GM12878 (cell line): ENCODE data around the gene ITIH2. TPM values are rescaled to one million over a fixed set of nuclear protein-coding genes. Genes with fewer than 3 reads are reported as not detected.

Experiments
- ATAC-seq: fragments of 200-7000 bp; cut with Tn5 transposase; 3 replicates; pipeline ENCODE4 v1.9.1; 2020; ENCODE audit warnings: mild to moderate bottlenecking, moderate library complexity
- BruUV-seq: library from RNA; stranded (reverse); fragments of 400-500 nt; replicated peaks from 2 replicates; lab custom pipeline; 2021; lab: Mats Ljungman, UMichigan
- CTCF ChIA-PET: fragments of 300-600 bp; sonication (Branson Sonifier 250); formaldehyde crosslinking; extraction: SDS; loops from one replicate; lab custom pipeline; 2021; ENCODE audit warnings: inconsistent platforms; lab: Yijun Ruan, JAX
- POLR2A ChIA-PET: fragments of 350-600 bp; formaldehyde crosslinking; extraction: SDS; loops from one replicate; lab custom pipeline; 2021; ENCODE audit warnings: inconsistent platforms; lab: Charles Lee
- RAD21 ChIA-PET: fragments of 300-600 bp; sonication (Branson Sonifier 250); formaldehyde crosslinking; loops from one replicate; lab custom pipeline; 2023; ENCODE audit warnings: antibody characterized with exemption; ENCODE audit not compliant: unreplicated experiment; lab: Charles Lee
- SMC1A ChIA-PET: fragments of 300-600 bp; sonication (Branson Sonifier 250); formaldehyde crosslinking; loops from one replicate; lab custom pipeline; 2023; ENCODE audit not compliant: unreplicated experiment, uncharacterized antibody; lab: Charles Lee
- DNase-seq: peaks from one replicate; pipeline ENCODE4 v3.0.0-alpha.2; 2011; ENCODE audit warnings: low read depth, low spot score
- FAIRE-seq: peaks from 3 replicates; lab custom pipeline; 2011; peaks lifted over from hg19 to GRCh38; lab: Jason Lieb, UNC
- H2AFZ ChIP-seq: 2 replicates; pipeline ENCODE4 v1.6.0; 2011; ENCODE audit warnings: low read depth, low read length, control low read depth; ENCODE audit not compliant: control insufficient read depth
- H3K27ac ChIP-seq: 2 replicates; pipeline ENCODE4 v1.5.1; 2011; ENCODE audit warnings: control low read depth; ENCODE audit not compliant: control insufficient read depth, insufficient read depth
- H3K27me3 ChIP-seq, 2 experiments: replicated peaks in 1 of 2; 2 replicates each; pipeline versions ENCODE4 v1.6.0 to v1.6.1; 2011; ENCODE audit warnings: low read length in 1 of 2; ENCODE audit not compliant: control insufficient read depth in 2 of 2, insufficient read depth in 2 of 2
- H3K36me3 ChIP-seq, 2 experiments: 2 replicates each; pipeline ENCODE4 v1.5.1; 2011; ENCODE audit warnings: low read length in 1 of 2; ENCODE audit not compliant: control insufficient read depth in 2 of 2, insufficient read depth in 2 of 2
- H3K4me1 ChIP-seq: 2 replicates; pipeline ENCODE4 v1.6.1; 2011; ENCODE audit warnings: mild to moderate bottlenecking, low read length, moderate library complexity, mixed read lengths; ENCODE audit not compliant: control insufficient read depth, insufficient read depth
- H3K4me2 ChIP-seq: 2 replicates; pipeline ENCODE4 v1.6.0; 2011; ENCODE audit warnings: control low read depth; ENCODE audit not compliant: control insufficient read depth, insufficient read depth
- H3K4me3 ChIP-seq: fragments of 200-600 bp; sonication (generic); 2 replicates; pipeline ENCODE4 v1.5.1; 2016
- H3K79me2 ChIP-seq: 2 replicates; pipeline ENCODE4 v1.6.0; 2011; ENCODE audit warnings: low read length; ENCODE audit not compliant: control insufficient read depth, insufficient read depth
- H3K9ac ChIP-seq: 2 replicates; pipeline ENCODE4 v1.8.0; 2011; ENCODE audit warnings: low read length, control low read depth, mixed read lengths; ENCODE audit not compliant: control insufficient read depth, insufficient read depth
- H3K9me3 ChIP-seq: replicated peaks from 3 replicates; pipeline ENCODE4 v1.5.1; 2011; ENCODE audit warnings: mild to moderate bottlenecking, low read length; ENCODE audit not compliant: control insufficient read depth, insufficient read depth
- H4K20me1 ChIP-seq: 2 replicates; pipeline ENCODE4 v1.6.0; 2011; ENCODE audit not compliant: control insufficient read depth, insufficient read depth
- ASH2L ChIP-seq: fragments of 300-600, 200-600 bp; sonication (generic); IDR thresholded peaks from 2 replicates; pipeline ENCODE4 v1.6.1; 2017; ENCODE audit warnings: low read depth, mild to moderate bottlenecking, borderline replicate concordance
- BCL3 ChIP-seq: IDR thresholded peaks from 2 replicates; pipeline ENCODE4 v1.6.1; 2011; ENCODE audit warnings: borderline replicate concordance, low read depth, mild to moderate bottlenecking, moderate library complexity, low read length; ENCODE audit not compliant: insufficient read depth, poor library complexity, severe bottlenecking
- BMI1 ChIP-seq: fragments of 450-650 bp; IDR thresholded peaks from 2 replicates; pipeline ENCODE4 v1.6.1; 2016; ENCODE audit warnings: mild to moderate bottlenecking, moderate library complexity, borderline replicate concordance
- CEBPB ChIP-seq, 2 experiments: fragments of 150-350 bp in 1 of 2; IDR thresholded peaks; 2 replicates each; pipeline ENCODE4 v1.6.1; 2012 to 2014; ENCODE audit warnings: low read depth in 2 of 2, low read length in 2 of 2, borderline replicate concordance in 1 of 2, inconsistent platforms in 1 of 2
- CUX1 ChIP-seq: IDR thresholded peaks from 2 replicates; pipeline ENCODE4 v1.6.1; 2012; ENCODE audit warnings: improper control_type of control experiment, low read depth, low read length; ENCODE audit not compliant: insufficient replicate concordance
- MYC ChIP-seq: IDR thresholded peaks from 2 replicates; pipeline ENCODE4 v1.6.1; 2011; ENCODE audit warnings: mild to moderate bottlenecking, low read length, moderate library complexity, inconsistent platforms; ENCODE audit not compliant: insufficient read depth, insufficient replicate concordance, insufficient read length, severe bottlenecking
- NBN ChIP-seq: fragments of 450-650 bp; IDR thresholded peaks from 2 replicates; pipeline ENCODE4 v1.6.1; 2016
- PAX5 ChIP-seq: IDR thresholded peaks from 2 replicates; pipeline ENCODE4 v1.6.1; 2011; ENCODE audit warnings: low read depth, low read length, borderline replicate concordance
- RB1 ChIP-seq: fragments of 450-650 bp; formaldehyde crosslinking; IDR thresholded peaks from 2 replicates; pipeline ENCODE4 v1.6.1; 2017; ENCODE audit warnings: mild to moderate bottlenecking, borderline replicate concordance
- RCOR1 ChIP-seq: conservative IDR thresholded peaks from 2 replicates; pipeline ENCODE4 v1.6.1; 2012; ENCODE audit warnings: low read depth, low read length, improper control_type of control experiment
- SIX5 ChIP-seq: IDR thresholded peaks from 2 replicates; pipeline ENCODE4 v1.6.1; 2011; ENCODE audit warnings: mild to moderate bottlenecking, low read depth, low read length, moderate library complexity; ENCODE audit not compliant: severe bottlenecking
- SRF ChIP-seq, 2 experiments: IDR thresholded peaks; 2 replicates each; pipeline ENCODE4 v1.6.1; 2011; ENCODE audit warnings: low read depth in 2 of 2, low read length in 2 of 2, mild to moderate bottlenecking in 1 of 2, moderate library complexity in 1 of 2
- TCF3 ChIP-seq: IDR thresholded peaks from 2 replicates; pipeline ENCODE4 v1.6.1; 2012; ENCODE audit warnings: low read depth, mild to moderate bottlenecking, low read length, borderline replicate concordance; ENCODE audit not compliant: insufficient read depth
- WGBS: methylation state at CpG from one replicate; pipeline ENCODE4 v1.1.6; 2016; ENCODE audit warnings: low lambda C conversion rate; ENCODE audit not compliant: insufficient replicate concordance, insufficient coverage; ENCODE audit errors: missing lambda C conversion rate; 5-methylcytosine and 5-hydroxymethylcytosine counted together
- in situ Hi-C: fragments of 300-500 bp; cut with MboI; formaldehyde crosslinking; loops from 9 replicates; pipeline ENCODE4 v1.14.3; 2018; ENCODE audit warnings: mixed read lengths
- intact Hi-C: fragments of 100-400 bp; cut with micrococcal nuclease; formaldehyde crosslinking; loops from one replicate; pipeline ENCODE4 v1.14.2; 2022; ENCODE audit not compliant: unreplicated experiment
- polyA plus RNA-seq, 11 experiments: library from polyadenylated mRNA; depleted of rRNA in 4 of 11; unstranded in 6 of 11; stranded (reverse) in 5 of 11; fragments of >200 nt; fragmentation: Nextera tagmentation in 4 of 11; fragmentation: Illumina TruSeq in 1 of 11; extraction: Ambion mirVana in 4 of 11; extraction: Trizol in 1 of 11; gene quantifications; 1 replicate in 1 of 11; 2 replicates in 10 of 11; pipeline versions ENCODE4 v1.2.1 to v1.2.3, GENCODE V29; 2011 to 2016; ENCODE audit warnings: inconsistent platforms in 2 of 11, missing spikeins in 2 of 11, low read depth in 1 of 11
- total RNA-seq, 4 experiments: library from RNA; depleted of rRNA in 3 of 4; stranded (reverse); fragments of >200 nt in 3 of 4; fragmentation: Illumina TruSeq in 1 of 4; extraction: Trizol in 1 of 4; gene quantifications; 2 replicates each; pipeline versions ENCODE4 v1.2.1 to v1.2.3, GENCODE V29; 2013 to 2021

The ITIH2 gene
- total and polyA plus RNA-seq, 10 of the 15 experiments (the other 5 are each of a cell fraction or from before 2014, with no cell fraction given) = 0.05 to 0.72 (median 0.53) TPM; not detected in 7

- Histone ChIP-seq H3K9ac (no peak within 1 kb of the TSS), H3K4me1 (no peaks in the 10 kb centered on the region), H3K36me3 (no peaks in the 10 kb centered on the region), H3K4me2 (no peak within 1 kb of the TSS; the same call in 1 of the 2 replicates), H3K27me3 (peaks cover 2 to 11% of the 10 kb centered on the region in 2 experiments), H3K79me2 (no peaks in the 10 kb centered on the region), H3K9me3 (no peaks in the 10 kb centered on the region), H3K4me3 (no peak within 1 kb of the TSS), H3K27ac (no peak within 1 kb of the TSS), H2AFZ (no peak within 1 kb of the TSS), H4K20me1 (no peaks in the 10 kb centered on the region)
- no peak for ATAC-seq
- ChIA-PET POLR2A (interaction anchor here (0.6 kb wide), 1 partner anchor 35 kb away, joined by 3 read pairs; no protein-coding TSS in a partner anchor), RAD21 (no interaction called here), CTCF (interaction anchor here (2.0 kb wide), 1 partner anchor 18 kb away, joined by 5 read pairs; no protein-coding TSS in a partner anchor), SMC1A (no interaction called here)
- intact Hi-C loops (no loop called here), in situ Hi-C loops (no loop called here)
- BruUV-seq = no TSS peak
- FAIRE-seq = no peak
- WGBS = 22% methylated on average over 26 of the region's 54 CpGs
- DNase-seq = no peak
- TF ChIP-seq PAX5 (no peak), BCL3 (no peak), RCOR1 (no peak), SRF (IDR thresholded peaks at IDR 0.05; ENCODE audit: low read depth in 2 of 2, low read length in 2 of 2) (no peak), NBN (no peak), TCF3 (no peak), BMI1 (no peak), ASH2L (no peak), CEBPB (IDR thresholded peaks at IDR 0.05; ENCODE audit: borderline replicate concordance in 1 of 2, low read depth in 2 of 2, low read length in 2 of 2) (no peak), SIX5 (no peak), CUX1 (no peak), MYC (no peak), RB1 (no peak)
These were observed 36.7 kb upstream of the ITIH2 start, which contains the start of gene ITIH5 for GRCh38 chr10:7666253-7667023. TSS of gene ITIH5 (minus strand) at chr10:7666966. CDS start at chr10:7666892, 74 bp downstream.
